GM23338 (cell line): ENCODE data around the gene SLC25A39. TPM values are rescaled to one million over a fixed set of nuclear protein-coding genes. Genes with fewer than 3 reads are reported as not detected.

Source experiments
- ATAC-seq: fragments of 200-7000 bp; cut with Tn5 transposase; 3 replicates; pipeline ENCODE4 v1.9.1; 2020
- DNase-seq: peaks from one replicate; pipeline ENCODE4 v3.0.0-alpha.2; 2015; ENCODE audit warnings: low spot score
- H2AFZ ChIP-seq: fragments of 200-600 bp; sonication (generic); 2 replicates; pipeline ENCODE4 v1.8.0; 2016; ENCODE audit warnings: antibody characterized with exemption, mild to moderate bottlenecking, moderate library complexity
- H3F3A ChIP-seq: fragments of 200-600 bp; sonication (generic); replicated peaks from 2 replicates; pipeline ENCODE4 v1.8.0; 2017; ENCODE audit warnings: antibody characterized with exemption, mixed run types, low read depth
- H3K27ac ChIP-seq: fragments of 200-600 bp; sonication (generic); 2 replicates; pipeline ENCODE4 v1.6.1; 2016; ENCODE audit warnings: low read depth
- H3K27me3 ChIP-seq: fragments of 200-600 bp; sonication (generic); 2 replicates; pipeline ENCODE4 v1.8.0; 2016; ENCODE audit warnings: mild to moderate bottlenecking, mixed run types, moderate library complexity; ENCODE audit not compliant: insufficient read depth
- H3K36me3 ChIP-seq: fragments of 200-600 bp; sonication (generic); 2 replicates; pipeline ENCODE4 v1.8.0; 2016; ENCODE audit warnings: mild to moderate bottlenecking; ENCODE audit not compliant: insufficient read depth
- H3K4me1 ChIP-seq: fragments of 200-600 bp; sonication (generic); 2 replicates; pipeline ENCODE4 v1.8.0; 2016; ENCODE audit warnings: mild to moderate bottlenecking, moderate library complexity; ENCODE audit not compliant: insufficient read depth
- H3K4me2 ChIP-seq: fragments of 200-600 bp; sonication (generic); 2 replicates; pipeline ENCODE4 v1.7.1; 2017; ENCODE audit warnings: mixed run types
- H3K4me3 ChIP-seq: fragments of 200-600 bp; sonication (generic); 2 replicates; pipeline ENCODE4 v1.6.1; 2016; ENCODE audit warnings: mixed run types
- H3K79me2 ChIP-seq: fragments of 200-600 bp; sonication (generic); replicated peaks from 2 replicates; pipeline ENCODE4 v1.8.0; 2017; ENCODE audit warnings: mild to moderate bottlenecking; ENCODE audit not compliant: insufficient read depth
- H3K9me2 ChIP-seq: fragments of 200-600 bp; sonication (generic); 2 replicates; pipeline ENCODE4 v1.8.0; 2017; ENCODE audit not compliant: insufficient read depth
- H4K20me1 ChIP-seq: fragments of 200-600 bp; sonication (generic); replicated peaks from 2 replicates; pipeline ENCODE4 v1.8.0; 2017; ENCODE audit warnings: mild to moderate bottlenecking; ENCODE audit not compliant: insufficient read depth
- H3K27ac Mint-ChIP-seq: 2 replicates; pipeline ENCODE4 v1.8.0; 2020; ENCODE audit warnings: inconsistent platforms, mild to moderate bottlenecking, moderate library complexity, mixed read lengths
- H3K27me3 Mint-ChIP-seq: 3 replicates; pipeline ENCODE4 v1.8.0; 2022; ENCODE audit warnings: low read depth, mild to moderate bottlenecking, moderate library complexity, mixed read lengths, inconsistent platforms; ENCODE audit not compliant: insufficient read depth, poor library complexity
- H3K36me3 Mint-ChIP-seq: 3 replicates; pipeline ENCODE4 v1.8.0; 2021; ENCODE audit warnings: low read depth, mild to moderate bottlenecking, inconsistent platforms, moderate library complexity, mixed read lengths
- H3K4me1 Mint-ChIP-seq: 3 replicates; pipeline ENCODE4 v1.8.0; 2020; ENCODE audit warnings: mild to moderate bottlenecking, inconsistent platforms, mixed read lengths
- H3K4me3 Mint-ChIP-seq: 3 replicates; pipeline ENCODE4 v1.8.0; 2021; ENCODE audit warnings: moderate library complexity, mild to moderate bottlenecking, inconsistent platforms, mixed read lengths
- H3K9me3 Mint-ChIP-seq: 3 replicates; pipeline ENCODE4 v1.8.0; 2020; ENCODE audit warnings: moderate library complexity, mild to moderate bottlenecking, inconsistent platforms, mixed read lengths
- CREB1 ChIP-seq: fragments of 250-450 bp; sonication (Bioruptor Pico); IDR thresholded peaks from 2 replicates; pipeline ENCODE4 v1.5.0; 2020; ENCODE audit warnings: low read depth, mild to moderate bottlenecking, moderate library complexity
- EZH2 ChIP-seq: fragments of 200-600 bp; sonication (generic); IDR thresholded peaks from one replicate; pipeline ENCODE4 v1.8.0; 2017; ENCODE audit warnings: antibody characterized with exemption, mild to moderate bottlenecking, low read depth; ENCODE audit not compliant: unreplicated experiment
- EZH2phosphoT487 ChIP-seq: fragments of 200-600 bp; sonication (generic); IDR thresholded peaks from one replicate; pipeline ENCODE4 v1.8.1; 2018; ENCODE audit warnings: antibody characterized with exemption; ENCODE audit not compliant: unreplicated experiment
- JUNB ChIP-seq: IDR thresholded peaks from one replicate; pipeline ENCODE4 v1.6.1; 2016; ENCODE audit warnings: antibody characterized with exemption; ENCODE audit not compliant: unreplicated experiment
- NANOG ChIP-seq: IDR thresholded peaks from 2 replicates; pipeline ENCODE4 v1.6.1; 2016; ENCODE audit warnings: antibody characterized with exemption, borderline replicate concordance
- POLR2AphosphoS5 ChIP-seq: IDR thresholded peaks from 2 replicates; pipeline ENCODE4 v1.6.1; 2016; ENCODE audit warnings: antibody characterized with exemption, low read depth
- REST ChIP-seq: IDR thresholded peaks from one replicate; pipeline ENCODE4 v1.6.1; 2018; ENCODE audit warnings: antibody characterized with exemption; ENCODE audit not compliant: unreplicated experiment
- STAT1 ChIP-seq: IDR thresholded peaks from one replicate; pipeline ENCODE4 v1.6.1; 2016; ENCODE audit warnings: antibody characterized with exemption; ENCODE audit not compliant: unreplicated experiment
- ZNF114 ChIP-seq: fragments of 250-450 bp; sonication (Bioruptor Pico); IDR thresholded peaks from 2 replicates; pipeline ENCODE4 v1.5.0; 2020; ENCODE audit warnings: mild to moderate bottlenecking, moderate library complexity
- ZNF331 ChIP-seq: fragments of 250-450 bp; sonication (Bioruptor Pico); IDR thresholded peaks from 2 replicates; pipeline ENCODE4 v1.5.0; 2020; ENCODE audit warnings: low read depth, mild to moderate bottlenecking, moderate library complexity
- polyA plus RNA-seq: library from polyadenylated mRNA; unstranded; fragments of >200 nt; fragmentation: Nextera tagmentation; extraction: Ambion mirVana; gene quantifications from 2 replicates; pipeline ENCODE4 v1.2.1, GENCODE V29; 2016
- total RNA-seq: library from RNA; depleted of rRNA; stranded (reverse); fragments of >200 nt; shearing (Covaris generic); gene quantifications from 2 replicates; pipeline ENCODE4 v1.2.3, GENCODE V29; 2014
- TF ChIP-seq, protein P1 (sequence below): fragments of 250-450 bp; sonication (Bioruptor Pico); IDR thresholded peaks from 2 replicates; pipeline ENCODE4 v1.5.0; 2020; ENCODE audit warnings: mild to moderate bottlenecking, moderate library complexity
- TF ChIP-seq, protein P2 (sequence below): IDR thresholded peaks from 2 replicates; pipeline ENCODE4 v1.6.1; 2016; ENCODE audit warnings: antibody characterized with exemption
- TF ChIP-seq, protein P3 (sequence below), 2 experiments: fragments of 200-600 bp in 1 of 2; sonication (generic) in 1 of 2; conservative IDR thresholded peaks; 2 replicates each; pipeline versions ENCODE4 v1.5.1 to v1.6.1; 2016 to 2017; ENCODE audit warnings: antibody characterized with exemption in 2 of 2, low read depth in 2 of 2, mild to moderate bottlenecking in 2 of 2, moderate library complexity in 1 of 2

The SLC25A39 gene
- total and polyA plus RNA-seq, 2 experiments from 2014 or later, result 184 to 202 TPM

DNA sequence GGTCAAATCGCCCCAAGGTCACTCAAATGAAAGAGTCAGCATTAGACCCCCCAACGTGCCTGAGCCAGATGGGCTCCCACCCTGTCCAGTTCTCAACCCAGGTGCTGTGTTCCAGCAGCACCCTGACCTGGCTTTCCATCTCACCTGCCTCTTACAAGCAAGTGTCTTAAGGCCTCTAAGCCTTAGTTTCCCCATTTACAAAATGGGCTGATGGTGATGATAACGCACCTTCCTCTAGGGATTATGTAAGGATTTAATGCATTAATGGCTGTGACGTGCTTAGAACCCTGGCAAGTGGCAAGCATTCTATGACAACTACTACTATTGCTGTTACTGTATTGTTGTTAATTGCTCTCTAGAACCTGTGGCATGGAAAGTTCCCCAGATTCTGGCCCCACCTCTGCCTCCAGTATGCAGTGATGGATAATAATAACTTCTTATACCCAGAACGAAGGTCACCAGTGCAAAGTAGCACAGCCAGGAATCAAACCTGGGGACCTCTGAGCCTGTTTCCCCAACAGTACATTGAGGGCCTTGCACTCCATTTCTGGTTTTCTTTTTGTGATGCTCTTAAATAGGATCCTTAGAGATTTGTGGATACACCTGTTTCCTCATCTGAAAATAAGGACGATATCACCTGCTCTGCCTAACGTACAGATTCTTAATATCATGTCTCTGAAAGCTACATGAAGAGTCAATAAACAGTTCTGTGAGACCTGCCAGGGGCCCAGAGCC lies 3.3 kb upstream of the SLC25A39 start:
- DNase-seq (no peak), ATAC-seq (no peak)
- TF ChIP-seq, protein P1, sequence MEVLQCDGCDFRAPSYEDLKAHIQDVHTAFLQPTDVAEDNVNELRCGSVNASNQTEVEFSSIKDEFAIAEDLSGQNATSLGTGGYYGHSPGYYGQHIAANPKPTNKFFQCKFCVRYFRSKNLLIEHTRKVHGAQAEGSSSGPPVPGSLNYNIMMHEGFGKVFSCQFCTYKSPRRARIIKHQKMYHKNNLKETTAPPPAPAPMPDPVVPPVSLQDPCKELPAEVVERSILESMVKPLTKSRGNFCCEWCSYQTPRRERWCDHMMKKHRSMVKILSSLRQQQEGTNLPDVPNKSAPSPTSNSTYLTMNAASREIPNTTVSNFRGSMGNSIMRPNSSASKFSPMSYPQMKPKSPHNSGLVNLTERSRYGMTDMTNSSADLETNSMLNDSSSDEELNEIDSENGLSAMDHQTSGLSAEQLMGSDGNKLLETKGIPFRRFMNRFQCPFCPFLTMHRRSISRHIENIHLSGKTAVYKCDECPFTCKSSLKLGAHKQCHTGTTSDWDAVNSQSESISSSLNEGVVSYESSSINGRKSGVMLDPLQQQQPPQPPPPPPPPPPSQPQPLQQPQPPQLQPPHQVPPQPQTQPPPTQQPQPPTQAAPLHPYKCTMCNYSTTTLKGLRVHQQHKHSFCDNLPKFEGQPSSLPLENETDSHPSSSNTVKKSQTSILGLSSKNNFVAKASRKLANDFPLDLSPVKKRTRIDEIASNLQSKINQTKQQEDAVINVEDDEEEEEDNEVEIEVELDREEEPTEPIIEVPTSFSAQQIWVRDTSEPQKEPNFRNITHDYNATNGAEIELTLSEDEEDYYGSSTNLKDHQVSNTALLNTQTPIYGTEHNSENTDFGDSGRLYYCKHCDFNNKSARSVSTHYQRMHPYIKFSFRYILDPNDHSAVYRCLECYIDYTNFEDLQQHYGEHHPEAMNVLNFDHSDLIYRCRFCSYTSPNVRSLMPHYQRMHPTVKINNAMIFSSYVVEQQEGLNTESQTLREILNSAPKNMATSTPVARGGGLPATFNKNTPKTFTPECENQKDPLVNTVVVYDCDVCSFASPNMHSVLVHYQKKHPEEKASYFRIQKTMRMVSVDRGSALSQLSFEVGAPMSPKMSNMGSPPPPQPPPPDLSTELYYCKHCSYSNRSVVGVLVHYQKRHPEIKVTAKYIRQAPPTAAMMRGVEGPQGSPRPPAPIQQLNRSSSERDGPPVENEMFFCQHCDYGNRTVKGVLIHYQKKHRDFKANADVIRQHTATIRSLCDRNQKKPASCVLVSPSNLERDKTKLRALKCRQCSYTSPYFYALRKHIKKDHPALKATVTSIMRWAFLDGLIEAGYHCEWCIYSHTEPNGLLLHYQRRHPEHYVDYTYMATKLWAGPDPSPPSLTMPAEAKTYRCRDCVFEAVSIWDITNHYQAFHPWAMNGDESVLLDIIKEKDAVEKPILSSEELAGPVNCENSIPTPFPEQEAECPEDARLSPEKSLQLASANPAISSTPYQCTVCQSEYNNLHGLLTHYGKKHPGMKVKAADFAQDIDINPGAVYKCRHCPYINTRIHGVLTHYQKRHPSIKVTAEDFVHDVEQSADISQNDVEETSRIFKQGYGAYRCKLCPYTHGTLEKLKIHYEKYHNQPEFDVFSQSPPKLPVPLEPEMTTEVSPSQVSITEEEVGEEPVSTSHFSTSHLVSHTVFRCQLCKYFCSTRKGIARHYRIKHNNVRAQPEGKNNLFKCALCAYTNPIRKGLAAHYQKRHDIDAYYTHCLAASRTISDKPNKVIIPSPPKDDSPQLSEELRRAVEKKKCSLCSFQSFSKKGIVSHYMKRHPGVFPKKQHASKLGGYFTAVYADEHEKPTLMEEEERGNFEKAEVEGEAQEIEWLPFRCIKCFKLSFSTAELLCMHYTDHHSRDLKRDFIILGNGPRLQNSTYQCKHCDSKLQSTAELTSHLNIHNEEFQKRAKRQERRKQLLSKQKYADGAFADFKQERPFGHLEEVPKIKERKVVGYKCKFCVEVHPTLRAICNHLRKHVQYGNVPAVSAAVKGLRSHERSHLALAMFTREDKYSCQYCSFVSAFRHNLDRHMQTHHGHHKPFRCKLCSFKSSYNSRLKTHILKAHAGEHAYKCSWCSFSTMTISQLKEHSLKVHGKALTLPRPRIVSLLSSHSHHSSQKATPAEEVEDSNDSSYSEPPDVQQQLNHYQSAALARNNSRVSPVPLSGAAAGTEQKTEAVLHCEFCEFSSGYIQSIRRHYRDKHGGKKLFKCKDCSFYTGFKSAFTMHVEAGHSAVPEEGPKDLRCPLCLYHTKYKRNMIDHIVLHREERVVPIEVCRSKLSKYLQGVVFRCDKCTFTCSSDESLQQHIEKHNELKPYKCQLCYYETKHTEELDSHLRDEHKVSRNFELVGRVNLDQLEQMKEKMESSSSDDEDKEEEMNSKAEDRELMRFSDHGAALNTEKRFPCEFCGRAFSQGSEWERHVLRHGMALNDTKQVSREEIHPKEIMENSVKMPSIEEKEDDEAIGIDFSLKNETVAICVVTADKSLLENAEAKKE (CRISPR knock-in tag), result no peak
- no peak for TF ChIP-seq POLR2AphosphoS5
- TF ChIP-seq EZH2, result no peak
- no peak for TF ChIP-seq ZNF331
- no peak for TF ChIP-seq EZH2phosphoT487
- TF ChIP-seq NANOG, result no peak
- TF ChIP-seq, protein P2, sequence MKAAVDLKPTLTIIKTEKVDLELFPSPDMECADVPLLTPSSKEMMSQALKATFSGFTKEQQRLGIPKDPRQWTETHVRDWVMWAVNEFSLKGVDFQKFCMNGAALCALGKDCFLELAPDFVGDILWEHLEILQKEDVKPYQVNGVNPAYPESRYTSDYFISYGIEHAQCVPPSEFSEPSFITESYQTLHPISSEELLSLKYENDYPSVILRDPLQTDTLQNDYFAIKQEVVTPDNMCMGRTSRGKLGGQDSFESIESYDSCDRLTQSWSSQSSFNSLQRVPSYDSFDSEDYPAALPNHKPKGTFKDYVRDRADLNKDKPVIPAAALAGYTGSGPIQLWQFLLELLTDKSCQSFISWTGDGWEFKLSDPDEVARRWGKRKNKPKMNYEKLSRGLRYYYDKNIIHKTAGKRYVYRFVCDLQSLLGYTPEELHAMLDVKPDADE, result no peak
- TF ChIP-seq STAT1, result no peak
- TF ChIP-seq REST, result no peak
- TF ChIP-seq, protein P3, sequence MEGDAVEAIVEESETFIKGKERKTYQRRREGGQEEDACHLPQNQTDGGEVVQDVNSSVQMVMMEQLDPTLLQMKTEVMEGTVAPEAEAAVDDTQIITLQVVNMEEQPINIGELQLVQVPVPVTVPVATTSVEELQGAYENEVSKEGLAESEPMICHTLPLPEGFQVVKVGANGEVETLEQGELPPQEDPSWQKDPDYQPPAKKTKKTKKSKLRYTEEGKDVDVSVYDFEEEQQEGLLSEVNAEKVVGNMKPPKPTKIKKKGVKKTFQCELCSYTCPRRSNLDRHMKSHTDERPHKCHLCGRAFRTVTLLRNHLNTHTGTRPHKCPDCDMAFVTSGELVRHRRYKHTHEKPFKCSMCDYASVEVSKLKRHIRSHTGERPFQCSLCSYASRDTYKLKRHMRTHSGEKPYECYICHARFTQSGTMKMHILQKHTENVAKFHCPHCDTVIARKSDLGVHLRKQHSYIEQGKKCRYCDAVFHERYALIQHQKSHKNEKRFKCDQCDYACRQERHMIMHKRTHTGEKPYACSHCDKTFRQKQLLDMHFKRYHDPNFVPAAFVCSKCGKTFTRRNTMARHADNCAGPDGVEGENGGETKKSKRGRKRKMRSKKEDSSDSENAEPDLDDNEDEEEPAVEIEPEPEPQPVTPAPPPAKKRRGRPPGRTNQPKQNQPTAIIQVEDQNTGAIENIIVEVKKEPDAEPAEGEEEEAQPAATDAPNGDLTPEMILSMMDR (conservative IDR thresholded peaks at IDR 0.05; ENCODE audit: low read depth in 2 of 2), result no peak
- TF ChIP-seq ZNF114, result no peak
- TF ChIP-seq JUNB, result no peak
- no peak for TF ChIP-seq CREB1 (CRISPR knock-in tag)
- Histone ChIP-seq H3K79me2 (peaks cover 9% of the 10 kb centered on the region), H4K20me1 (no peaks in the 10 kb centered on the region), H3K36me3 (no peaks in the 10 kb centered on the region), H3K27me3 (peaks cover 16% of the 10 kb centered on the region), H3F3A (peaks cover 8% of the 10 kb centered on the region; the same call in 1 of the 2 replicates), H3K27ac (no peak overlapping the region), H3K9me2 (no peaks in the 10 kb centered on the region), H2AFZ (no peak overlapping the region), H3K4me1 (no peaks in the 10 kb centered on the region; the same call in 1 of the 2 replicates), H3K4me2 (no peak overlapping the region), H3K4me3 (no peak overlapping the region)
- H3K9me3 Mint-ChIP-seq, result no peaks in the 10 kb centered on the region
- no peak overlapping the region; the same call in 2 of the 3 replicates for H3K4me3 Mint-ChIP-seq
- H3K27ac Mint-ChIP-seq, result no peak overlapping the region
- peaks cover 26% of the 10 kb centered on the region for H3K27me3 Mint-ChIP-seq
- H3K36me3 Mint-ChIP-seq, result peaks cover 3% of the 10 kb centered on the region; the same call in 1 of the 3 replicates
- peaks cover 11% of the 10 kb centered on the region; the same call in 2 of the 3 replicates for H3K4me1 Mint-ChIP-seq
